Heart right ventricle (tissue), 16 donors: ENCODE results near the gene RBM20. TPM values are rescaled to one million over a fixed set of nuclear protein-coding genes. Genes with fewer than 3 reads are reported as not detected.
"Not testable (repeated sequence)": the region's sequence is repeated elsewhere in the genome, so short reads cannot be mapped to it uniquely, and the experiment has no call there.

ENCODE experiments used
- ATAC-seq, 8 donors: fragments of 200-7000 bp; cut with Tn5 transposase; one replicate each; pipeline ENCODE4 v1.9.1; 2020; ENCODE audit warnings: mild to moderate bottlenecking in 8 of 8, moderate library complexity in 8 of 8, moderate number of reproducible peaks in 1 of 8
- DNase-seq, 2 donors: peaks; one replicate each; pipeline ENCODE4 v3.0.0-alpha.2; 2020
- H3K27ac ChIP-seq, 10 donors: fragments of 200-600 bp; sonication (generic) in 2 of 10; one replicate each; pipeline versions ENCODE4 v1.5.0 to v1.8.0; 2020 to 2022; ENCODE audit warnings: mild to moderate bottlenecking in 3 of 10
- H3K27me3 ChIP-seq, 7 donors: fragments of 200-600 bp; one replicate each; pipeline ENCODE4 v1.8.0; 2021 to 2022; ENCODE audit warnings: mild to moderate bottlenecking in 2 of 7
- H3K36me3 ChIP-seq, 9 donors: fragments of 200-600 bp; sonication (generic) in 1 of 9; one replicate each; pipeline versions ENCODE4 v1.5.0 to v1.8.0; 2020 to 2022; ENCODE audit warnings: mild to moderate bottlenecking in 2 of 9
- H3K4me1 ChIP-seq, 9 donors: fragments of 200-600 bp; sonication (generic) in 1 of 9; one replicate each; pipeline versions ENCODE4 v1.5.0 to v1.8.0; 2020 to 2022; ENCODE audit warnings: mild to moderate bottlenecking in 4 of 9
- H3K4me3 ChIP-seq, 10 donors: fragments of 200-600 bp; sonication (generic) in 2 of 10; one replicate each; pipeline versions ENCODE4 v1.5.0 to v1.8.0; 2020 to 2022; ENCODE audit warnings: mild to moderate bottlenecking in 7 of 10, moderate library complexity in 2 of 10
- H3K9me3 ChIP-seq, 11 donors: fragments of 200-600 bp in 10 of 11; sonication (generic) in 2 of 11; one replicate each; pipeline versions ENCODE4 v1.5.0 to v1.8.0; 2013 to 2022; ENCODE audit warnings: mild to moderate bottlenecking in 2 of 11, control low read depth in 1 of 11, moderate library complexity in 1 of 11
- whole genome bisulfite sequencing, 2 donors: extraction: QIAGEN DNeasy Blood & Tissue Kit; methylation state at CpG; one replicate each; pipeline ENCODE4 v1.1.7; 2013; ENCODE audit warnings: inconsistent platforms in 1 of 2; 5-methylcytosine and 5-hydroxymethylcytosine counted together
- intact Hi-C, 10 donors: fragments of 100-400 bp; cut with DNase I; formaldehyde crosslinking; loops; one replicate each; pipeline versions ENCODE4 v1.11.1 to v1.14.2; 2022
- polyA plus RNA-seq, 2 donors: library from polyadenylated mRNA; stranded (reverse); fragments of 200-250 nt; gene quantifications; one replicate each; pipeline ENCODE4 v1.2.3, GENCODE V29; 2013
- total RNA-seq, 10 donors: library from RNA; stranded (reverse); fragmentation: NEBNext Ultra II Directional in 3 of 10; extraction: Animal tissue kit (Norgen Biotek cat#: 25700) in 3 of 10; gene quantifications; one replicate each; pipeline versions ENCODE4 v1.2.1 to v1.2.4, GENCODE V29; 2021 to 2023
- TF ChIP-seq, protein P1 (sequence below), 9 donors: fragments of 200-600 bp; sonication (generic) in 2 of 9; IDR thresholded peaks; one replicate each; pipeline versions ENCODE4 v1.5.0 to v1.8.0; 2021 to 2022; ENCODE audit warnings: antibody characterized with exemption in 9 of 9, mild to moderate bottlenecking in 5 of 9, moderate library complexity in 1 of 9
- donor health status: Arrhythmogenic right ventricular cardiomyopathy.
- donor health status: ischemic (EF 13 %, LVEDD 7.1; RV severe dilation, severe dysfunction).
- donor health status: healthy with polysubstance abuse.
- donor health status: DM: no; HTN: yes; CAD: no.
- donor health status: DM: no; HTN: no; CAD: no.
- donor health status: ischemic (EF 25% LVEDD 6.9; RV normal size, moderate dysfunction).
- donor health status: ischemic (EF 25% LVEDD 5.7; RV mildly dilated, moderate dysfunction).
- donor health status: healthy.
- donor health status: DM: yes; HTN: yes; CAD: no.
- donor health status: Ischemic cardiomyopathy.
- donor health status: ischemic (EF 35%, LVEDD 5.7; RV mildly dilated, moderate dysfunction).
- donor health status: nonischemic (EF 11% LVEDD 7.7; RV severe dilation, severe dysfunction).
- donor health status: DM: yes; HTN: yes; CAD: no.
- donor health status: PGD.
- donor health status: ischemic (EF 29% LVEDD 5.4; RV normal size, mild dysfunction).
- donor health status: nonischemic (EF 23%, LVEDD 6.1; RV moderate dilation, normal function).

The RBM20 gene
- total and polyA plus RNA-seq, 12 donors = 10.1 to 186 (median 134) TPM

DNA sequence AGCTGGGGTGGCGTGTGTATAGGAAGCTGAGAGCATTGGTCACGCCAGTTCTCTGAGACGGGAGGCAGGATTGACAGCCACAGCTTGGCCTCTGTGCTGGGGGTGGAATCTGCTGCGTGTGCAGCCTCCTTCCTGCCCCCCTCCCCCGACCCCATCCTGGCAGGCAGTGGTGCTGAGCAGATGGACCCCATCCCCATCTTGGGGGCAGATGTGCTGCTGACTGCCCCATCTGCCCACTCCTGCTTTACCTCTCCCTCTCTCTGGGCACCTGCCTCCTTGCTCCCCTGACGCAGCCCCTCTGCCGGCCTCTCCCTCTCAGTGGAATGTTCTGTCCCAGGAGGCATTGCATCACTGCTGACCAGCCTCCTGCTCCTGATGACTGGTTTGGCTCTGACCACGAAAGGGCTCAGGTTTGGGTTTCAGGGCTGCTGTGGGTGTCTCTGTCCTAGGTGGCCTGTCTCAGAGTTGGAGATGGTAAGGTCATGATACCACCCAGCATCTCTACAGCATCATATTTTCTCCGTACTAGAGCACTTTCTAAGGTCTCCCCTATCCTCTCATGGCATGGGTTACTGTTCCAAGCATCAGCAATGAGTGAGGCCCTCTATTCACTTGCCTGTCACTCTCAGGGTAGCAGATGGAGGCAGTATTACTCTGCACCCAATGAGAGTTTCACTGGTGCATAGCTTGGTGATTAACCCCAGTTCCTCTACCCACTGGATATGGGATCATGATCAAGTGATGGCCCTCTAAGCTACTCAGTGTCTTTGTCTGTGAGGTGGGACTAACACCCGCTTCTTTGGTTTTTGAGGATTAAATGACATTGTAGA is 81.9 kb downstream of the RBM20 start:
- WGBS, 2 donors = 36 to 40% methylated on average over 10 of the region's 10 CpGs
- H3K4me3 ChIP-seq = no peak overlapping the region
- peaks cover 6 to 75% (median 56%) of the 10 kb centered on the region in 9 donors for H3K4me1 ChIP-seq
- peak; percentile 24 to 90 (median 72) for ATAC-seq
- H3K9me3 ChIP-seq = no peaks in the 10 kb centered on the region
- TF ChIP-seq, protein P1, sequence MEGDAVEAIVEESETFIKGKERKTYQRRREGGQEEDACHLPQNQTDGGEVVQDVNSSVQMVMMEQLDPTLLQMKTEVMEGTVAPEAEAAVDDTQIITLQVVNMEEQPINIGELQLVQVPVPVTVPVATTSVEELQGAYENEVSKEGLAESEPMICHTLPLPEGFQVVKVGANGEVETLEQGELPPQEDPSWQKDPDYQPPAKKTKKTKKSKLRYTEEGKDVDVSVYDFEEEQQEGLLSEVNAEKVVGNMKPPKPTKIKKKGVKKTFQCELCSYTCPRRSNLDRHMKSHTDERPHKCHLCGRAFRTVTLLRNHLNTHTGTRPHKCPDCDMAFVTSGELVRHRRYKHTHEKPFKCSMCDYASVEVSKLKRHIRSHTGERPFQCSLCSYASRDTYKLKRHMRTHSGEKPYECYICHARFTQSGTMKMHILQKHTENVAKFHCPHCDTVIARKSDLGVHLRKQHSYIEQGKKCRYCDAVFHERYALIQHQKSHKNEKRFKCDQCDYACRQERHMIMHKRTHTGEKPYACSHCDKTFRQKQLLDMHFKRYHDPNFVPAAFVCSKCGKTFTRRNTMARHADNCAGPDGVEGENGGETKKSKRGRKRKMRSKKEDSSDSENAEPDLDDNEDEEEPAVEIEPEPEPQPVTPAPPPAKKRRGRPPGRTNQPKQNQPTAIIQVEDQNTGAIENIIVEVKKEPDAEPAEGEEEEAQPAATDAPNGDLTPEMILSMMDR (IDR thresholded peaks at IDR 0.05) = no peak
- intact Hi-C loops = no loop called here
- no peaks in the 10 kb centered on the region for H3K36me3 ChIP-seq
- no peaks in the 10 kb centered on the region for H3K27me3 ChIP-seq
- H3K27ac ChIP-seq = peak overlapping the region; percentile 31 to 79 (median 71)
- DNase-seq = peak in 1 of 2 donors; percentile 34

DNA sequence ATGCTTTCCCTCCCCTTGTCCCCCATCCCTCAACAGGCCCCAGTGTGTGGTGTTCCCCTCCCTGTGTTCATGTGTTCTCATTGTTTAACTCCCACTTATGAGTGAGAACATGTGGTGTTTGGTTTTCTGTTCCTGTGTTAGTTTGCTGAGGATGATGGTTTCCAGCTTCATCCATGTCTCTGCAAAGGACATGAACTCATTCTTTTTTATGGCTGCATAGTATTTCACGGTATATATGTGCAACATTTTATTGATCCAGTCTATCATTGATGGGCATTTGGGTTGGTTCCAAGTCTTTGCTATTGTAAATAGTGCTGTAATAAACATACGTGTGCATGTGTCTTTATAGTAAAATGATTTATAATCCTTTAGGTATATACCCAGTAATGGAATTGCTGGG is 83.6 kb downstream of the RBM20 start:
- Histone ChIP-seq H3K27ac (peak overlapping the region in 1 of 10 donors; percentile 10), H3K4me1 (peaks cover 6 to 74% (median 47%) of the 10 kb centered on the region in 9 donors)
- H3K4me3 ChIP-seq, H3K36me3 ChIP-seq, H3K9me3 ChIP-seq, intact Hi-C loops, H3K27me3 ChIP-seq, DNase-seq, ATAC-seq: not testable (repeated sequence)
- 84 to 89% methylated on average over 2 of the region's 2 CpGs for WGBS, 2 donors

DNA sequence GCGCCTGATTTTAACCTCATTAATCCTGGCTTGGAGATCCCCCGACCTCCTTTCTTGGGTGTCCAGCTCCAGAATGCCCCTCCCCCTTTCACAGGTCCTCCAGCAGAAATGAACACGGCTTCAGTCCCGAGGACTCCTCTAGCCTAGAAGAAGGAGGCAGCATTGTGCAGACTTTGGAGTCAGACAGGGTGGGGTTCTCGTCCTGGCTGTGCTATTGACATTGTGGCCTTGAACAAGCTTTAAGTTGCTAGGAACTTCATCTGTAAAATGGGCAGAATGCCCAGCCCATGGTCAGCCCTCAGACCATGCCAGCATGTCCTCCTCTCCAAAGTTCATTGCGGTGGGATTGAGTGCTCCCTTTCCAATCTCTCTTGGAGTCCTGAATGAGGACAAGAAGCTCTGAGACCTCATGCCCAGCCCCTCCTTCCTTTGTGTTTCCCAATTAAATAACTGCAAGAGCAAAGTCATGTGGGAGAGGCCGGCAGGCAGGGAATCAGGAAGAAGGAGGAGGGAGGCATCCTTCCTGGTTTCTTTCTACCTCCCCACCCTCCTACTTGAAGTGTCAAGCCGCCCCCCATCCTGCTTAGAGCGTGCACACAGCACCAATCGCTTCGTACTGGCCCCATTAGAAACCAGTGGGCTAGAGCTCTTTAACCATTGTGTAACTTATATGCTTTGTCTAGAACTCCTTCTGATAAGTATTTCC is 86.4 kb downstream of the RBM20 start:
- Histone ChIP-seq H3K36me3 (no peaks in the 10 kb centered on the region), H3K27me3 (no peaks in the 10 kb centered on the region), H3K9me3 (no peaks in the 10 kb centered on the region), H3K4me1 (peaks cover 8 to 73% (median 42%) of the 10 kb centered on the region in 9 donors), H3K27ac (peak overlapping the region in 7 of 10 donors; percentile 12 to 66 (median 29)), H3K4me3 (no peak overlapping the region)
- DNase-seq = no peak
- TF ChIP-seq, protein P1 (IDR thresholded peaks at IDR 0.05) = no peak
- WGBS, 2 donors = 42 to 50% methylated on average over 11 of the region's 11 CpGs
- ATAC-seq = peak in 5 of 8 donors; percentile 3 to 21 (median 18)
- intact Hi-C loops = no loop called here

- Histone ChIP-seq H3K9me3 (no peaks in the 10 kb centered on the region), H3K4me1 (peaks cover 8 to 84% (median 39%) of the 10 kb centered on the region in 9 donors), H3K27me3 (no peaks in the 10 kb centered on the region), H3K4me3 (peak overlapping the region in 3 of 10 donors; percentile 19 to 23 (median 22)), H3K36me3 (no peaks in the 10 kb centered on the region), H3K27ac (peak overlapping the region in 8 of 10 donors; percentile 41 to 68 (median 60))
- 49 to 58% methylated on average over 16 of the region's 16 CpGs for WGBS, 2 donors
- ATAC-seq (peak; percentile 22 to 62 (median 49)), DNase-seq (no peak)
- TF ChIP-seq, protein P1 (IDR thresholded peaks at IDR 0.05) = no peak
- intact Hi-C loops = no loop called here
Measured at GRCh38 chr10:110733218-110733952, 89.2 kb downstream of the RBM20 start.
